Activated naive CD8-positive, alpha-beta T cell (primary cell): ENCODE data around the gene GALNT5.
"Not testable (repeated sequence)": the region's sequence is repeated elsewhere in the genome, so short reads cannot be mapped to it uniquely, and the experiment has no call there.

Experiments used
- H3K27ac Mint-ChIP-seq: one replicate; pipeline ENCODE4 v1.8.0; 2021; ENCODE audit warnings: mixed read lengths
- H3K27me3 Mint-ChIP-seq: one replicate; pipeline ENCODE4 v1.8.0; 2021; ENCODE audit warnings: mixed read lengths
- H3K36me3 Mint-ChIP-seq: one replicate; pipeline ENCODE4 v1.8.0; 2021; ENCODE audit warnings: mixed read lengths
- H3K4me1 Mint-ChIP-seq: one replicate; pipeline ENCODE4 v1.8.0; 2021; ENCODE audit warnings: low read depth, mixed read lengths
- H3K4me3 Mint-ChIP-seq: one replicate; pipeline ENCODE4 v1.8.0; 2021; ENCODE audit warnings: mild to moderate bottlenecking, mixed read lengths
- H3K9me3 Mint-ChIP-seq: one replicate; pipeline ENCODE4 v1.8.0; 2021; ENCODE audit warnings: low read depth, mixed read lengths

Gene GALNT5

GRCh38 chr2:157257312-157258252, at the start of gene GALNT5:
Gene GALNT5, plus strand, starts transcription at chr2:157257705. Its CDS starts 378 bp downstream, at chr2:157258083.
- Mint-ChIP-seq H3K4me1 (peaks cover 36% of the 10 kb centered on the region), H3K4me3 (no peak within 1 kb of the TSS), H3K36me3 (no peaks in the 10 kb centered on the region), H3K27me3 (peaks cover 2% of the 10 kb centered on the region), H3K27ac (peak within 1 kb of the TSS; percentile 52), H3K9me3 (no peaks in the 10 kb centered on the region)

DNA sequence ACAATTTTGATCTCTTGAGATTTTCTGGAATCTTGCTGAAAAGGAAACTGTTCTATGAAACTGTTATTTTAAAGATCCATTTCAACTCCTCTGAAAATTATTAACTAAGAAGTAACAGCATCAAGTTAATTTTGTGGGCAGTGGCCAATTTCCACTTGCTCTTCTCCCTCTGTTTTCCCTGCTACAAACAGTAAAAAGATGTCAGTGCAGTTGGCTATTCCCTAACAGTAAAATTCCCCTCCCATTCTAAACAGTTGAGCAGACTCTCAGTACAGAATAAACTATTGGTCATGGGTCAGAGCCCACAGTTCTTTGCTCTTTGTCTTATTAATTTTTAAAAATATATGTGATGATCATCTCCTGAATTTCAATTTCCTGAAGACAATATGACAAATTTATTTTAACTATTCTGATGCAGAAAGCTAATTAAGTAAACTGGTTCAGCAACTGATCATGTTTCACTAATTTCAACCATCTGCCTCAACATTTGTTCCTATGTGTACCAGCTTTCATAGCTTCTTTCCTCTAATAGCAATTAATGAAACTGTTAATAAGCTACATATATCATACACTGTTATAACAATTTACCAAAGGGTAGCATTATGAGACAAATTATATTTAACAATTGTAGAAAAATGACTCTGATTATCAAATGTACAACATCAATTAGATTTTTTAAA, 41.1 kb upstream of the GALNT5 start:
- no peaks in the 10 kb centered on the region for H3K36me3 Mint-ChIP-seq
- peaks cover 19% of the 10 kb centered on the region for H3K27me3 Mint-ChIP-seq
- H3K4me3 Mint-ChIP-seq = no peak overlapping the region
- H3K4me1 Mint-ChIP-seq = no peaks in the 10 kb centered on the region
- no peak overlapping the region for H3K27ac Mint-ChIP-seq
- no peaks in the 10 kb centered on the region for H3K9me3 Mint-ChIP-seq

GRCh38 chr2:157217409-157217808, 40.1 kb upstream of the GALNT5 start:
- Mint-ChIP-seq H3K4me1 (no peaks in the 10 kb centered on the region), H3K27me3 (peaks cover 18% of the 10 kb centered on the region), H3K4me3 (no peak overlapping the region), H3K27ac (no peak overlapping the region), H3K36me3 (no peaks in the 10 kb centered on the region), H3K9me3 (no peaks in the 10 kb centered on the region)

- Mint-ChIP-seq H3K4me1 (no peaks in the 10 kb centered on the region), H3K9me3 (no peaks in the 10 kb centered on the region), H3K27ac (no peak overlapping the region), H3K36me3 (no peaks in the 10 kb centered on the region), H3K27me3 (peaks cover 13% of the 10 kb centered on the region), H3K4me3 (no peak overlapping the region)
These were observed 38.6 kb upstream of the GALNT5 start for GRCh38 chr2:157218911-157219310.

- H3K36me3 Mint-ChIP-seq = no peaks in the 10 kb centered on the region
- H3K4me1 Mint-ChIP-seq = no peaks in the 10 kb centered on the region
- peaks cover 10% of the 10 kb centered on the region for H3K27me3 Mint-ChIP-seq
- H3K9me3 Mint-ChIP-seq = no peaks in the 10 kb centered on the region
- no peak overlapping the region for H3K4me3 Mint-ChIP-seq
- H3K27ac Mint-ChIP-seq = no peak overlapping the region
These were observed 37.0 kb upstream of the GALNT5 start for GRCh38 chr2:157220502-157220901.

GRCh38 chr2:157221394-157221988, 36.0 kb upstream of the GALNT5 start:
- no peak overlapping the region for H3K4me3 Mint-ChIP-seq
- H3K27ac Mint-ChIP-seq = no peak overlapping the region
- H3K9me3 Mint-ChIP-seq = no peaks in the 10 kb centered on the region
- peaks cover 6% of the 10 kb centered on the region for H3K27me3 Mint-ChIP-seq
- no peaks in the 10 kb centered on the region for H3K36me3 Mint-ChIP-seq
- H3K4me1 Mint-ChIP-seq = no peaks in the 10 kb centered on the region

- H3K4me3 Mint-ChIP-seq = no peak overlapping the region
- H3K27ac Mint-ChIP-seq = no peak overlapping the region
- peaks cover 4% of the 10 kb centered on the region for H3K27me3 Mint-ChIP-seq
- no peaks in the 10 kb centered on the region for H3K4me1 Mint-ChIP-seq
- H3K36me3 Mint-ChIP-seq = no peaks in the 10 kb centered on the region
- H3K9me3 Mint-ChIP-seq = no peaks in the 10 kb centered on the region
These were observed 33.8 kb upstream of the GALNT5 start for GRCh38 chr2:157223624-157224205.

GRCh38 chr2:157224448-157224847, 33.1 kb upstream of the GALNT5 start:
- H3K9me3 Mint-ChIP-seq, H3K27ac Mint-ChIP-seq, H3K36me3 Mint-ChIP-seq, H3K4me1 Mint-ChIP-seq, H3K4me3 Mint-ChIP-seq, H3K27me3 Mint-ChIP-seq: not testable (repeated sequence)

DNA sequence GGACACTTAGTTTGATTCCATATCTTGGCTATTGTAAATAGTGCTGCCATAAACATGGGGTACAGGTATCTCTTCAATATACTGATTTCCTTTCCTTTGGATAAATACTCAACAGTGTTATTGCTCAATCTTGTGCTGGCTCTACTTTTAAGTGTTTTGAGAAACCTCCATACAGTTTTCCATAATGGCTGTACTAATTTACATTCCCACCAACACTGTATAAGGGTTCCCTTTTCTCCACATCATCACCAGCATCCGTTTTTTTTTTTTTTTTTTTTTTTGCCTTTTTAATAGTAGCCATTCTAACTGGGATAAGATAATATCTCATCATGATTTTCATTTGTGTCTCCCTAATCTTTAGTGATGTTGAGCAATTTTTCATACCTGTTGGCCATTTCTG, 29.9 kb upstream of the GALNT5 start:
- H3K9me3 Mint-ChIP-seq = no peaks in the 10 kb centered on the region
- no peaks in the 10 kb centered on the region for H3K4me1 Mint-ChIP-seq
- no peak overlapping the region for H3K4me3 Mint-ChIP-seq

DNA sequence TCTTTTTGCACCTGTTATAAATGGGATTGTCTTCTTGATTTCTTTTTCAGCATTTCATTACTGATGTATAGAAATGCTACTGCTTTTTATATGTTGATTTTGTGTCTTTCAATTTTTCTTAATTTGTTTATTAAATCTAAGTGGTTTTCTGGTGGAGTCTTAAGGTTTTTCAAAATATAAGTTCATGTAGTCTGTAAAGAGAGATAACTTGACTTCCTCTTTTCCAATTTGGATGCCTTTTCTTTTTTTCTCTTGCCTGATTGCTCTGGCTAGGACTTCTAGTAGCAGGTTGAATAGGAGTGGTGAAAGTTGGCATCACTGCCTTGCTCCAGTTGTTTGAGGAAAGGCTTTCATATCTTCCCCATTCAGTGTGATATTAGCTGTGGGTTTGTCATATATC, 28.6 kb upstream of the GALNT5 start:
- H3K9me3 Mint-ChIP-seq = no peaks in the 10 kb centered on the region
- peaks cover 5% of the 10 kb centered on the region for H3K27me3 Mint-ChIP-seq
- no peak overlapping the region for H3K27ac Mint-ChIP-seq
- no peaks in the 10 kb centered on the region for H3K4me1 Mint-ChIP-seq
- H3K4me3 Mint-ChIP-seq = no peak overlapping the region
- no peaks in the 10 kb centered on the region for H3K36me3 Mint-ChIP-seq

More for the DNA sequence above, 29.9 kb upstream of the GALNT5 start:
- H3K27ac Mint-ChIP-seq = no peak overlapping the region
- H3K36me3 Mint-ChIP-seq = no peaks in the 10 kb centered on the region
- H3K27me3 Mint-ChIP-seq = peaks cover 2% of the 10 kb centered on the region

- Mint-ChIP-seq H3K27me3 (peaks cover 8% of the 10 kb centered on the region), H3K36me3 (no peaks in the 10 kb centered on the region), H3K4me1 (no peaks in the 10 kb centered on the region), H3K27ac (no peak overlapping the region), H3K4me3 (no peak overlapping the region), H3K9me3 (no peaks in the 10 kb centered on the region)
These were observed 27.9 kb upstream of the GALNT5 start for GRCh38 chr2:157229572-157229971.

GRCh38 chr2:157231476-157231875, 26.0 kb upstream of the GALNT5 start:
- Mint-ChIP-seq H3K27ac (no peak overlapping the region), H3K36me3 (no peaks in the 10 kb centered on the region), H3K27me3 (peaks cover 9% of the 10 kb centered on the region), H3K9me3 (no peaks in the 10 kb centered on the region), H3K4me1 (no peaks in the 10 kb centered on the region), H3K4me3 (no peak overlapping the region)

GRCh38 chr2:157233506-157233905, 24.0 kb upstream of the GALNT5 start:
- Mint-ChIP-seq H3K27ac (no peak overlapping the region), H3K27me3 (peaks cover 10% of the 10 kb centered on the region), H3K4me3 (no peak overlapping the region), H3K4me1 (no peaks in the 10 kb centered on the region), H3K36me3 (no peaks in the 10 kb centered on the region), H3K9me3 (no peaks in the 10 kb centered on the region)

DNA sequence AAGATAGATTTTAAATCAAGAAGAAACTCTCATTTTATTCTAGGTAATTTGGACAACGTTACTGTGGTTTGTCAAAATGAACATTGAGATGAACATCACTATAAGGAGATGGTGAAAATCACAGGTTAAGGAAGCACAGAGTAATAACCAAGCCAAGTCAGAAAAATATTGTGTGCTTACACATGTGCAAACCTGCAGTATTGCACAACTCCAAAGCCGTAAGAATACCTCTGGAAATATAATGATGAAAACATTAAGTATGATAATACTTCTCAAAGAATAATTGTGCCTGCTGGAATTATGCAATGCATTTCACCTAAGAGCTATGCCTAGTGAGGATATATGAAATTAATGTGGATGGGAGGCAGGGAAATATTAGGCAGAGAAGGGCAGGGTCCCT, 21.1 kb upstream of the GALNT5 start:
- no peaks in the 10 kb centered on the region for H3K9me3 Mint-ChIP-seq
- H3K4me1 Mint-ChIP-seq = no peaks in the 10 kb centered on the region
- H3K27ac Mint-ChIP-seq = no peak overlapping the region
- no peak overlapping the region for H3K4me3 Mint-ChIP-seq
- peaks cover 10% of the 10 kb centered on the region for H3K27me3 Mint-ChIP-seq
- no peaks in the 10 kb centered on the region for H3K36me3 Mint-ChIP-seq

DNA sequence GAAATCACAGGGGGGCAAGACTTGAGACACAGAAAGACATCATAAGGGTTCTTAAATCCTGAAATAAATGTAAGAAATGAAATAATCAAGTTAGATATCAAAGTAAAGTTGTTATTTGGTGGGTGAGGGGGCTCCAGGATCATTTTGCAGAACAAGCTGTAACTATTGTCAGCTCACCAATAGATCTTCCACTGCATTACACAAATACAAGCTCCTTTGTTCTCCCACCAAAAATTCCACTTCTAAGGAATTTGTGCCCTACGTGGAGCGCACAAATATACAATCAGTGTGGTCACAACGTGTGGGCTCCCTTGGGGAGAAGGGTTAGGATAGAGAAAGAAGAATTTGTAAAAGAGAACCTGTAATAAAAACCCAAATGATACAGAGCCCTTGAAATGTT, 19.2 kb upstream of the GALNT5 start:
- Mint-ChIP-seq H3K4me3 (no peak overlapping the region), H3K4me1 (no peaks in the 10 kb centered on the region), H3K36me3 (no peaks in the 10 kb centered on the region), H3K27me3 (peaks cover 7% of the 10 kb centered on the region), H3K9me3 (no peaks in the 10 kb centered on the region), H3K27ac (no peak overlapping the region)
